GM19468 (cell line): Measurements from ENCODE around the gene GSTCD.
"Not testable (repeated sequence)": the region's sequence is repeated elsewhere in the genome, so short reads cannot be mapped to it uniquely, and the experiment has no call there.

Source experiments
- ATAC-seq: cut with Tn5 transposase; IDR thresholded peaks from one replicate; pipeline ENCODE4 v1.9.1; 2021; ENCODE audit warnings: mild to moderate bottlenecking, moderate library complexity, moderate number of reproducible peaks; ENCODE audit not compliant: unreplicated experiment; ENCODE audit errors: extremely low read depth

GSTCD gene

DNA sequence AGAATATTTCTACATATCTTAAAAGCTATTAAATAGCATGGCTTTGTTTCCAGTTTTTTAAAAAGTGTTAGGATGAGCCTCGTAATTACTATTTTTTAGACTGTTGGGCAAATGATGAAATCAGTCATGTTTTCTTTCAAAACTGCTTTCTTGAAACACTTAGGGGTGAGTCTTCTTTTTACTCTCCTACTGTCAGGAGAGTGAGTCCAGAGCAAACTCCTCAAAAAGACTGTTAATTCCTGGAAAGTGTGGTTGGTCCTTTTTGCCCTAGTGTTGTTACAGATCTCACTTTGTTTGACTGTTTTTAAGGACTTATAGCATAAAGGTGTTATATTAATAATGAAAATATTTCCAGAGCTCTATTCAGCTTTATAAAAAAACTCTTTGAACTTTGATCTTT lies 6.3 kb downstream of the GSTCD start:
- ATAC-seq = no peak

DNA sequence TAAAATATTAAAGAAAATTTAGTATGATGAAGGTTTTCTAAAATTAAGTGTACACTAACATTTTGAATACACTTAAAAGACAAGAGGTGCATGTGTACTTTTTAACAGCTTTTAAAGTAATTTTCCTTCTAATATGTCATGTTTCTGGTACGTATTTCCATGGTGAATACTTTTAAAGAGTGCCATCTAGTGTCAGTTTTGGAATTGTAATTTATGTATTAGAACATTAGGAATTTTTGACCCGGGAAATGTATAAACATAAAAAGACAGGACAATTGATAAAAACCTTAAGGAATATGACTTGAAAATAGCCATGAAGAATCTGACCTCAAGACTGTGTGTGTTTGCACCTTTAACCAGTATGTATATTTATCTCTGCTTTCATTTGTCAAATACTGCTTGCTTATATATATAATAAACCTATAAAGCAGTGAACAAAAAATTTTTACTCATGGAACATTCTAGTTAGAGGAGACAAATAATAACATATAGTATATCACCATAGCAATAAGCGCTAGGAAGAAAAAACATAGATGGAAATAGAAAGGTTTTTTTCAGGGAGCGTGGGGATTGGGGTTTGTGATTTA lies 7.2 kb downstream of the GSTCD start:
- no peak for ATAC-seq

DNA sequence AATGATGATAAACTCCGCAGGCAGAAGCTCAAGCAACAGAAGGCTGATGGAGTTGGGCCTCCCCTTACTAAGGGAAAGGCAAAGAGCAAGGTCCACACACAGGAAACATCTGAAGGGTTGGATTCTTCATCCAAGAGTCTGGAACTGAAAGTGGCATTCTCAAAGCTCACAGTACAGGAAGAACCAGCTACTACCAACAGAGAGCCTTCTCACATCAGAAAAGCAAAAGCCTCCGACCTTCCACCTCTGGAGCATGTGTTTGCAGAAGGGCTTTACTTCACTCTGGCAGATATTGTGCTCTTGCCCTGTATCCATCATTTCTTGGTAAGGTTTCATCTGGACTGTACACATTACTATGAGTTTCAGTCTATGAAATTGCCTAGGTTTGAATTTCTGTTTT lies 10.6 kb downstream of the GSTCD start:
- no peak for ATAC-seq

DNA sequence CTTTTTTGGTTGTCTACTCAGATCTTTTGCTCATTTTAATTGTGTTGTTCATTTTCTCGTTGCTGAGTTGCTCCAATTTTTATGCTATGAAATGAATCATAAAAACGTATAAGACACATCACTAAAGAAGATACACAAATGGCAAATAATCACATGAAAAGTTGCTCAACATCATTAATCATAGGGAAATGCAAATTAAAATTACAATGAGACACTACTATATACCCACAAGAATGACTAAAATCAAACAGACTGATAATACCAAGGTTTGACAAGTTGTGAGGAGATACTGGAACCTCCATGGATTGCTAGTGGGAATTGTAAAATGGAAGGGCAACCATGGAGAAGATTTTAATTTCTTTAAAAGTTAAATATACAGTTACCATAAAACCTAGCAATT lies 17.0 kb downstream of the GSTCD start:
- ATAC-seq = no peak

GRCh38 chr4:105729895-105730294 lies 21.3 kb downstream of the GSTCD start:
- not testable (repeated sequence) for ATAC-seq

GRCh38 chr4:105735217-105735616 lies 26.6 kb downstream of the GSTCD start:
- ATAC-seq = not testable (repeated sequence)

DNA sequence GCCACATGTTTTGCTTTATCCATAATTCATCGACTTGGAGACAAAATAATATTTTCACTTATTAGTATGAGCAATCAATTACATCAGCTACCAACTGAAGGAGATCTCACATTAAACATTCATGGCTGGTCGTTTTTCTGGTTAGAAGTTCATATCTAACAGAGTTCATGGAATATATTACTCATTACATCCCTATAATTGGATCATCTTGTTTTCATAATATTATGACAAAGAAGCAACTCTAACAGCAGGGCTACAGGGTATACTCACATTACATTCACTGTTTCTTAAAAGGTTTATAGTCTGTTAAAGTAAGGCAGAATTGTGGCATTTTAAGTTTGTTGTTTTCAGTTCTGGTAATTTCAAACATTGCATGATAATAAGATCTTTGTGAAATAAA lies 33.0 kb downstream of the GSTCD start:
- no peak for ATAC-seq

DNA sequence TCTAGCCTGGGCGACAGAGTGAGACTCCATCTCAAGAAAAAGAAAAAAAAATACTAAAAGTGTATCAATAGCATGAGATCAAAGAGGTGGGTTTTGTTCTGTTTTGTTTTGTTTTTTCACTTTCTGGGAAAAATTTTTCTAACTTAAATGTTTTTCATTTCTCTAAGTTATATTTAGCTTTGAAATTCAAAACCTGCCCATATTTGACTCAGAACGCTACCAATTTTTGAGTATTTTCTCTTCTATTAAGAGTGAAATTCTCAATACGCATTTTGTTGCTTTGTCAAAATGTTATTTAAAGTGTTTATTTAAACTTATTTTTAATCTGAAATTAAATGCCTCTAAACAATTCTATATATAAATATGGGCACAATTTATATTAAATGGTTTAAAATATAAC lies 39.6 kb downstream of the GSTCD start:
- ATAC-seq = no peak

DNA sequence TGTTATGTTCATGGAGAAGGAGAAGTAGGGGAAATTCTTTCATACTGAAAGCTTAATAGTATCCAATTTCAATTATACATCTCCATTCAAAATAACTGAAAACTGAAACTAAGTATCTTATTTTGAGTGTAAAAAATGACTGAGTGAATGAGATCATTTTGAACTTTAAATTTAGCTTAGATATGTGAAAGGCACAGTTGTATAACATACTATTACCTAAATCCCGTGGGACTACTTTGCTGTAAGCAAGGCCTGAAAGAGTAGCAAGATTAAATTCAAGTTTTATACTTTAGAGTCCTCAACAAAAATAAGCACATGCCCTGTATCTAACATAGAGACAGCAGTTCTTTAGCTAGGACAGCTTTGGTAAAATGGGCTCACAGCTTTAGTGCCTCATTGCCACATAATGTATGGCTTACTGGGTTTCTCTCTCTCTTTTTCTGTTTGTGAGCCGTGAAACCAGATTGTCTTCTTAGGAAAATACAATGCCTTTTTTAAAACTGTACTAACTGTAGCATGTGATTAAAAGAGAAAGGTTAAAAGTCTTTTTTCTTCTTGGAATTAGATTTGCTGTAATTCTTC lies 43.2 kb downstream of the GSTCD start:
- no peak for ATAC-seq

DNA sequence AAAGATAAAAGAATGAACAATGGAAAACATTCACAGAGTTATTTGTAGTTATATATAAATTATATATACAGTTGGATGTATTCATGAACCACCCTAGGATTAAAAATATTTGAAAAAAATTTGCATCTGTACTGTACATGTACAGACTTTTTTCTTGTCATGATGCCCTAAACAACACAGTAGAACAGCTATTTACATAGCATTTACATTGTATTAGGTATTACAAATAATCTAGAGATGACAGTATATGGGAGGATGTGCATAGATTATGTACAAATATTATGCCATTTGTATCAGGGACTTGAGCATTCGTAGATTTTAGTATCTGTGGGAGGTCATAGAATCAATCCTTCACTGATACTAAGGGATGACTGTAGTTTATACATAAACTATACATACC lies 44.8 kb downstream of the GSTCD start:
- ATAC-seq = no peak

DNA sequence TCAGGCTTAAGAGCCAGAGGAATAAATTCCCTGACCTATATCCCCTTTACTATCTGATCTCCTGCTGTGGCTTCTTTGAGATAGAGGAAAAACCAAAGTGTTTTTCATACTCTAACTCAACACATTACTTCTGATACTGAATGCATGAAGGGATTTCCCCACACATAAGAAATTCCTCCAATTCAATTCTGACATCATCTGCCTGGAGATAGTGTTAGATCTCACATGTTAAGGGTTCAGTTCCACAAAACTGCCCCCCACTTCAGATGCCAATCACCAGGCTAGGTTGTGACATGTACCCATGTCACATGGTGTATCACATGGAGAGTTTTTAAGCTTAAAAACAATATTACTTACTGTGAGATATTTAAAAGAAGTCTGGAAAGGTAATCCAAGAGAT lies 46.8 kb downstream of the GSTCD start:
- ATAC-seq = no peak

GRCh38 chr4:105758958-105759357 lies 50.4 kb downstream of the GSTCD start:
- no peak for ATAC-seq

GRCh38 chr4:105765690-105766407 lies 57.3 kb downstream of the GSTCD start:
- ATAC-seq = no peak

DNA sequence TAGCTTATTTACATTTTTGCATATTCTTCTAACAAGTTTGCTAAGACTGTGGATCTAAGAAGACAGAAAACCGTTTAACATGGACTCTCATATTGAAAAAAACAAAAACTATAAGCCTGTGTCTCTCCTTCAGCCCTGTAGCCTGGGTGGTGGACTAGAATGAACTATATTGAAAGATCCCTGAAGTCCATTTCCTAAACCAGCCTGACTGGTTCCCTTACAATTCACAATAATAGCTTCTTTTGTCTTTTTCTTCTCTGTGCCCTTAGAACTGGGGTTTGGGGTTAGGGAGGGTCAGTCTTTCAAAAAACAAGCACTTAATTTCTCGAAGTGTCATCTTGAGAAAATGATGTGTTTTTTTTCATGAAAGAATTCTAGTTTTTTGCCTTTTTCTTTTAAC lies 59.0 kb downstream of the GSTCD start:
- no peak for ATAC-seq

- ATAC-seq = not testable (repeated sequence)
Measured at GRCh38 chr4:105770524-105770923, 61.9 kb downstream of the GSTCD start.

DNA sequence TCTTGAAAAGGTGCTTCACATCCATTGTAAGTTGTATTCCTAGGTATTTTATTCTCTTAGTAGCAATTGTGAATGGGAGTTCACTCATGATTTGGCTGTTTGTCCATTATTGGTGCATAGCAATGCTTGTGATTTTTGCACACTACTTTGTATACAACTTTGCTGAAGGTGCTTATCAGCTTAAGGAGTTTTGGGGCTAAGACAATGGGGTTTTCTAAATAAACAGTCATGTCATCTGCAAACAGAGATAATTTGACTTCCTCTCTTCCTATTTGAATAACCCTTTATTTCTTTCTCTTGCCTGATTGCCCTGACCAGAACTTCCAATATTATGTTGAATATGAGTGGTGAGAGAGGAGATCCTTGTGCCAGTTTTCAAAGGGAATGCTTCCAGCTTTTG lies 63.5 kb downstream of the GSTCD start:
- ATAC-seq = not testable (repeated sequence)

DNA sequence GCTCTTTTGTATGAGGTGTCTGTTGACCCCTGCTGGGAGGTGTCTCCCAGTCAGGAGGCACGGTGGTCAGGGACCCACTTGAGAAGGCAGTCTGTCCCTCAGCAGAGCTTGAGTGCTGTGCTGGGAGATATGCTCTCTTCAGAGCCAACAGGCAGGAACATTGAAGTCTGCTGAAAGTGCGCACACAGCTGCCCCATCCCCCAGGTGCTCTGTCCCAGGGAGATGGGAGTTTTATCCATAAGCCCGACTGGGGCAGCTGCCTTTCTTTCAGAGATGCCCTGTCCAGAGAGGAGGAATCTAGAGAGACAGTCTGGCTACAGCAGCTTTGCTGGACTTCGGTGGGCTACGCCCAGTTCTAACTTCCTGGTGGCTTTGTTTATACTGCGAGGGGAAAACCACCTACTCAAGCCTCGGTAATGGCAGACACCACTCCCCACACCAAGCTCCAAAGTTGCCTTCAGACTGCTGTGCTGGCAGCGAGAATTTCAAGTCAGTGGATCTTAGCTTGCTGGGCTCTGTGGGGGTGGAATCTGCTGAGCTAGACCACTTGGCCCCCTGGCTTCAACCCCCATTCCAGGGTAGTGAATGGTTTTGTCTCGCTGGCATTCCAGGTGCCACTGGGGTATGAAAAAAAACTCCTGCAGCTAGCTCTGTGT lies 67.3 kb downstream of the GSTCD start:
- not testable (repeated sequence) for ATAC-seq

- ATAC-seq = no peak
Measured at GRCh38 chr4:105780176-105780575, 71.6 kb downstream of the GSTCD start.

DNA sequence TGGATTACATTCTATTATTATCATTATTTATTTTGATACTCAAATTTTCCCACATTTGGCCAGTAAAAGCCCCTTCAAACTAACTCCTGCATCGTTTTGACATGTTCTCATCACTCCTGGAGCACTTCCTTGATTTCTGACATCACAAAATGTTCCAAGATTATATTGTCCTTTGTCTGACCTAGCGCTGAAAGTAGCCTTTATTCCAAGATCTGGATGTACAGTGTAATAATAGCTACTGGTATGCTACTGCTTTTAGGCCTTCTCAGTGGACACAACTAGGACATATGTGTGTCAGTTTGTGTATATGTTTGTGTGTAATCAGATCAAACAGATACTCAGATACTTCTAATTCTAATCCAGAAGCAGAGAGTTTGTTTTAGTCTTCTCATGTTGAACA lies 76.2 kb downstream of the GSTCD start:
- no peak for ATAC-seq

DNA sequence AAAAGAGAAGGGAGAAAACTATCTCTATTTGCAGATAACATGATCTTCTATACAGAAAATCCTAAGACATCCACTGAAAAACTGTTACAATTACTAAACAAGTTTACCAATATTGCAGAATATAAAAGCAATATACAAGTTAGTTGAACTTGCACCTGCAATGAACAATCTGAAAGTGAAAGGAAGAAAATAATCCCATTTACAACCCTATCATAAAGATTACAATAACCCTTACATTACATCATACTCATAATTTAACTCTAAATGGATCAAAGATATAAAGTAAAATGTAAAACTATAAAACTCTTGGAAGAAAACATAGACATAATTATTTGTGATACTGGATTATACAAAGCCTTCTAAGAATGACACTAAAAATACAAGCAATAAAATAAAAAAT lies 77.2 kb downstream of the GSTCD start:
- no peak for ATAC-seq

- ATAC-seq = no peak
Measured at GRCh38 chr4:105786748-105787147, 78.2 kb downstream of the GSTCD start.
